ENCODE data around the gene PPP2R1B.

DNA sequence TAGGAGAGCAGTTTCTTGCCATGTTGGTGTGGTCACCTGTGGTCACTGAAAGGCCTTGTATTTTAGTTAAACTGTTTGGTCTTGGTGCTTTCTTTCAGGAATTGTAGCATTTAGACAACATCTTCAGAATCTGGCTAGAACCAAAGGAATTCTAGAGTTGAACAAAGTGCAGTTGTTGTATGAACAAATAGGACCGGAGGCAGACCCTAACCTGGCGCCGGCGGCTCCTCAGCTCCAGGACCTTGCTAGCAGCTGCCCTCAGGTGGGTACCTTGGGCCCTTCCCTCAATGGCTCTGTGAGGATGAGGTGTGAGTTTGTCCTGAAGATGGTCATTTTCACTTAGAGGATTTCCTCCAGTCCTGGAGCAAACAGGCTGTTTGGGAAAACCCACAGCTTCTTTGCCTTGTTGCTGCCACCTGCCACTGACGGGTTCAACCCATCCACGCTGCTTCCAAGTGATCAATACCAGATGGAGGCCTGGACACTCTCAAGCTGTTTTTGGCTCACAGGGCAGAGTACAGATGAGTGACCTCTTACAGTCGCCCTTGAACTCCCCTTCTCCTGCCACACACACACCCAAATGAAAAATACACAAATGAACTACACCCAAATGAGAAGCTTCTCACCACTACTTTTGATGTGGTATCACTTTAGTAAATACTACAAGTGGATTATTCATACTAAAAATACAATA, 45.2 kb downstream of the PPP2R1B start:
- TF ChIP-seq, protein P1, sequence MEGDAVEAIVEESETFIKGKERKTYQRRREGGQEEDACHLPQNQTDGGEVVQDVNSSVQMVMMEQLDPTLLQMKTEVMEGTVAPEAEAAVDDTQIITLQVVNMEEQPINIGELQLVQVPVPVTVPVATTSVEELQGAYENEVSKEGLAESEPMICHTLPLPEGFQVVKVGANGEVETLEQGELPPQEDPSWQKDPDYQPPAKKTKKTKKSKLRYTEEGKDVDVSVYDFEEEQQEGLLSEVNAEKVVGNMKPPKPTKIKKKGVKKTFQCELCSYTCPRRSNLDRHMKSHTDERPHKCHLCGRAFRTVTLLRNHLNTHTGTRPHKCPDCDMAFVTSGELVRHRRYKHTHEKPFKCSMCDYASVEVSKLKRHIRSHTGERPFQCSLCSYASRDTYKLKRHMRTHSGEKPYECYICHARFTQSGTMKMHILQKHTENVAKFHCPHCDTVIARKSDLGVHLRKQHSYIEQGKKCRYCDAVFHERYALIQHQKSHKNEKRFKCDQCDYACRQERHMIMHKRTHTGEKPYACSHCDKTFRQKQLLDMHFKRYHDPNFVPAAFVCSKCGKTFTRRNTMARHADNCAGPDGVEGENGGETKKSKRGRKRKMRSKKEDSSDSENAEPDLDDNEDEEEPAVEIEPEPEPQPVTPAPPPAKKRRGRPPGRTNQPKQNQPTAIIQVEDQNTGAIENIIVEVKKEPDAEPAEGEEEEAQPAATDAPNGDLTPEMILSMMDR (IDR thresholded peaks at IDR 0.05) = no peak
- no peak for TF ChIP-seq POLR2A (IDR thresholded peaks at IDR 0.05)
